ENCODE data around the gene SLC25A21. TPM values are rescaled to one million over a fixed set of nuclear protein-coding genes. Genes with fewer than 3 reads are reported as not detected.

Gene SLC25A21
- total and polyA plus RNA-seq, 2 of the 13 experiments (the other 11 are each of a cell fraction or from before 2014, with no cell fraction given), result 1.9 to 2.9 TPM

GRCh38 chr14:37116933-37117849 lies 55.2 kb downstream of the SLC25A21 start:
- in situ Hi-C loops (cut with HindIII; ENCODE audit: extremely low pct_ligation_motif_present, low pct_unique_long_range_greater_than_20kb), result no loop called here
- no peak overlapping the region for H2AFZ ChIP-seq (ENCODE audit: low read length)
- TF ChIP-seq, protein P1, sequence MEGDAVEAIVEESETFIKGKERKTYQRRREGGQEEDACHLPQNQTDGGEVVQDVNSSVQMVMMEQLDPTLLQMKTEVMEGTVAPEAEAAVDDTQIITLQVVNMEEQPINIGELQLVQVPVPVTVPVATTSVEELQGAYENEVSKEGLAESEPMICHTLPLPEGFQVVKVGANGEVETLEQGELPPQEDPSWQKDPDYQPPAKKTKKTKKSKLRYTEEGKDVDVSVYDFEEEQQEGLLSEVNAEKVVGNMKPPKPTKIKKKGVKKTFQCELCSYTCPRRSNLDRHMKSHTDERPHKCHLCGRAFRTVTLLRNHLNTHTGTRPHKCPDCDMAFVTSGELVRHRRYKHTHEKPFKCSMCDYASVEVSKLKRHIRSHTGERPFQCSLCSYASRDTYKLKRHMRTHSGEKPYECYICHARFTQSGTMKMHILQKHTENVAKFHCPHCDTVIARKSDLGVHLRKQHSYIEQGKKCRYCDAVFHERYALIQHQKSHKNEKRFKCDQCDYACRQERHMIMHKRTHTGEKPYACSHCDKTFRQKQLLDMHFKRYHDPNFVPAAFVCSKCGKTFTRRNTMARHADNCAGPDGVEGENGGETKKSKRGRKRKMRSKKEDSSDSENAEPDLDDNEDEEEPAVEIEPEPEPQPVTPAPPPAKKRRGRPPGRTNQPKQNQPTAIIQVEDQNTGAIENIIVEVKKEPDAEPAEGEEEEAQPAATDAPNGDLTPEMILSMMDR (CRISPR knock-in tag; IDR thresholded peaks at IDR 0.05), result 0 out of 2 replicates have a peak, but pooled peaks have one; percentile 2
- TF ChIP-seq ZNF563 (CRISPR knock-in tag; IDR thresholded peaks at IDR 0.05) (no peak), STAG1 (CRISPR knock-in tag; IDR thresholded peaks at IDR 0.05) (peak; percentile 30; the same call in 1 of the 2 replicates), ZNF18 (CRISPR knock-in tag; IDR thresholded peaks at IDR 0.05; ENCODE audit: insufficient replicate concordance) (peak; percentile 33)
- ChIA-PET CTCF (ENCODE audit: low intra/inter-chr PET ratio, low total read pairs) (no interaction called here), POLR2A (no interaction called here)
- no peak overlapping the region for H3K4me2 ChIP-seq (ENCODE audit: low read depth, low read length)
- no peak overlapping the region for H3K27ac ChIP-seq (ENCODE audit: extremely low read length, insufficient read depth, low read length)
- no peaks in the 10 kb centered on the region for H3K36me3 ChIP-seq (replicated peaks in 1 of 2; ENCODE audit: control insufficient read depth in 1 of 2, insufficient read depth in 2 of 2, low read length in 2 of 2)
- ATAC-seq (no peak), DNase-seq (ENCODE audit: low spot score) (peak; percentile 39), FAIRE-seq (no peak)
- no peak overlapping the region for H3K4me3 ChIP-seq (replicated peaks in 1 of 3; ENCODE audit: insufficient read depth in 1 of 3, low read depth in 2 of 3, low read length in 3 of 3)
- 31% methylated on average over 5 of the region's 5 CpGs for WGBS (ENCODE audit: low lambda C conversion rate)
- no peaks in the 10 kb centered on the region for H4K20me1 ChIP-seq (ENCODE audit: insufficient read depth, low read length)
- intact Hi-C loops (cut with micrococcal nuclease; ENCODE audit: unreplicated experiment), result no loop called here
- no TSS peak for BruUV-seq (replicated peaks)
- no peak overlapping the region for H3K9ac ChIP-seq (ENCODE audit: insufficient read depth, low read depth, low read length)
- H3K4me1 ChIP-seq (ENCODE audit: insufficient read depth, low read length), result no peaks in the 10 kb centered on the region
- peaks cover 10% of the 10 kb centered on the region for H3K9me3 ChIP-seq (ENCODE audit: low read length)
- H3K27me3 ChIP-seq (ENCODE audit: control insufficient read depth in 1 of 2, insufficient read depth in 2 of 2, low read length in 2 of 2), result no peaks in the 10 kb centered on the region
- no peaks in the 10 kb centered on the region for H3K79me2 ChIP-seq (ENCODE audit: insufficient read depth, low read length)
